Lung (tissue), 12 donors: ENCODE results near the gene SPECC1L. TPM values are rescaled to one million over a fixed set of nuclear protein-coding genes. Genes with fewer than 3 reads are reported as not detected.
A peak's percentile ranks its signal among the peaks of the same experiment; 100 is the strongest.
"Not testable (repeated sequence)": the region's sequence is repeated elsewhere in the genome, so short reads cannot be mapped to it uniquely, and the experiment has no call there.

Experiments
- ATAC-seq: fragments of 200-7000 bp; cut with Tn5 transposase; one replicate; pipeline ENCODE4 v1.9.1; 2020; ENCODE audit warnings: moderate number of reproducible peaks; ENCODE audit not compliant: insufficient read depth, low FRiP score
- DNase-seq, 3 donors: peaks; one replicate each; pipeline ENCODE4 v3.0.0-alpha.2; 2013 to 2017
- H3K27ac ChIP-seq, 2 donors: one replicate each; pipeline ENCODE4 v1.5.1; 2013; ENCODE audit warnings: mild to moderate bottlenecking in 2 of 2, moderate library complexity in 2 of 2, control low read depth in 1 of 2, inconsistent platforms in 1 of 2, low read depth in 1 of 2, low read length in 1 of 2
- H3K27me3 ChIP-seq, 3 donors: one replicate each; pipeline ENCODE4 v1.5.1; 2013; ENCODE audit warnings: low read length in 2 of 3; ENCODE audit not compliant: control insufficient read depth in 3 of 3, insufficient read depth in 3 of 3
- H3K36me3 ChIP-seq, 4 donors: one replicate each; pipeline ENCODE4 v1.5.1; 2013; ENCODE audit warnings: low read length in 4 of 4, mild to moderate bottlenecking in 1 of 4, moderate library complexity in 1 of 4; ENCODE audit not compliant: control insufficient read depth in 4 of 4, insufficient read depth in 4 of 4
- H3K4me1 ChIP-seq, 5 donors: one replicate each; pipeline ENCODE4 v1.5.1; 2013; ENCODE audit warnings: low read length in 5 of 5, mild to moderate bottlenecking in 2 of 5, moderate library complexity in 1 of 5; ENCODE audit not compliant: control insufficient read depth in 5 of 5, insufficient read depth in 5 of 5
- H3K4me3 ChIP-seq: one replicate; pipeline ENCODE4 v1.5.1; 2013; ENCODE audit warnings: mild to moderate bottlenecking, control low read depth, moderate library complexity
- H3K9ac ChIP-seq, 2 donors: one replicate each; pipeline ENCODE4 v1.5.1; 2013; ENCODE audit warnings: low read length in 2 of 2, control low read depth in 1 of 2; ENCODE audit not compliant: insufficient read depth in 1 of 2
- H3K9me3 ChIP-seq, 4 donors: one replicate each; pipeline ENCODE4 v1.5.1; 2013; ENCODE audit warnings: low read length in 3 of 4, mild to moderate bottlenecking in 1 of 4, moderate library complexity in 1 of 4; ENCODE audit not compliant: control insufficient read depth in 4 of 4, insufficient read depth in 3 of 4
- CTCF ChIP-seq: IDR thresholded peaks from 2 replicates; pipeline ENCODE4 v1.5.1; 2012; ENCODE audit warnings: mild to moderate bottlenecking; ENCODE audit errors: control extremely low read depth, extremely low read depth
- WGBS, 2 donors: extraction: QIAGEN DNeasy Blood & Tissue Kit; methylation state at CpG; one replicate each; pipeline ENCODE4 v1.1.7; 2013; 5-methylcytosine and 5-hydroxymethylcytosine counted together
- polyA plus RNA-seq, 2 donors: library from polyadenylated mRNA; stranded (reverse); fragments of 200-250 nt; gene quantifications; one replicate each; pipeline ENCODE4 v1.2.1, GENCODE V29; 2013
- total RNA-seq, 2 donors: library from RNA; depleted of rRNA in 1 of 2; stranded (reverse); fragments of >200 nt in 1 of 2; gene quantifications; one replicate each; pipeline ENCODE4 v1.2.1, GENCODE V29; 2014 to 2021
- donor health status: control.
- donor health status: control.
- donor health status: Bipolar disorder and iron deficiency.
- donor health status: healthy.
- donor health status: DM: yes; HTN: yes; CAD: no.

The SPECC1L gene
- total and polyA plus RNA-seq, 4 donors, result 10.4 to 83.9 (median 37.8) TPM

GRCh38 chr22:24282401-24282800 lies 11.8 kb downstream of the SPECC1L start:
- H3K4me3 ChIP-seq, result no peak overlapping the region
- H3K27me3 ChIP-seq, result no peaks in the 10 kb centered on the region
- WGBS, 2 donors, result 64 to 69% methylated on average over 2 of the region's 2 CpGs
- no peak for ATAC-seq
- H3K9ac ChIP-seq, result no peak overlapping the region
- peaks cover 2 to 28% (median 17%) of the 10 kb centered on the region in 5 donors for H3K4me1 ChIP-seq
- DNase-seq, result no peak
- no peak for TF ChIP-seq CTCF
- H3K36me3 ChIP-seq, result peaks cover 0 to 6% (median 0%) of the 10 kb centered on the region in 4 donors
- no peaks in the 10 kb centered on the region for H3K9me3 ChIP-seq
- no peak overlapping the region for H3K27ac ChIP-seq

DNA sequence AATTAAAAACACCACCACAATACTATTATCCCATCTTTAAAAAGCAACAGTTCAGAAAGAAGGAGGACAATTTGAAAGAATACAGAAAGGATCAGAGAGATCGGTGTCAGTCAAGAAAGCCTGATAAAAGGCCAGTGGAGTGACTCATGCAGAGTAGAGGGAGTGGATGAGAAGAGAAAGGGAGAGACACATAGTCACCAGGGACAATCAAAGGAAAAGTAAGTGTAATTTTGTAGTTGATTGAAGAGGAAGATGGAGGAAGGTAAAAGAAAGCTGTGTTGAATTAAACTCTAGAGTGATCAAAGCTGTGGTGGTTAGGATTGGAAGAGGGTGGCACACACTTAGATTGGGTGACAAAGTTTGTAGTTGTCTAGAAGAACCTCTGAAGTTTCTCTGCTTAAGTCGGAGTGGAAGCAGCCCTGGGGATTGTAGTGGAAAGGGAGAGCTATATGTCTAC lies 14.1 kb downstream of the SPECC1L start:
- no peaks in the 10 kb centered on the region for H3K9me3 ChIP-seq
- no peak for DNase-seq
- no peaks in the 10 kb centered on the region for H3K27me3 ChIP-seq
- no peak for TF ChIP-seq CTCF
- H3K4me3 ChIP-seq, result no peak overlapping the region
- H3K27ac ChIP-seq, result peak overlapping the region; percentile 31 to 68
- H3K36me3 ChIP-seq, result peaks cover 0 to 6% (median 0%) of the 10 kb centered on the region in 4 donors
- peak overlapping the region in 1 of 2 donors; percentile 68 for H3K9ac ChIP-seq
- peaks cover 3 to 39% (median 26%) of the 10 kb centered on the region in 5 donors for H3K4me1 ChIP-seq
- ATAC-seq, result no peak
- 74 to 86% methylated on average over 2 of the region's 2 CpGs for WGBS, 2 donors

DNA sequence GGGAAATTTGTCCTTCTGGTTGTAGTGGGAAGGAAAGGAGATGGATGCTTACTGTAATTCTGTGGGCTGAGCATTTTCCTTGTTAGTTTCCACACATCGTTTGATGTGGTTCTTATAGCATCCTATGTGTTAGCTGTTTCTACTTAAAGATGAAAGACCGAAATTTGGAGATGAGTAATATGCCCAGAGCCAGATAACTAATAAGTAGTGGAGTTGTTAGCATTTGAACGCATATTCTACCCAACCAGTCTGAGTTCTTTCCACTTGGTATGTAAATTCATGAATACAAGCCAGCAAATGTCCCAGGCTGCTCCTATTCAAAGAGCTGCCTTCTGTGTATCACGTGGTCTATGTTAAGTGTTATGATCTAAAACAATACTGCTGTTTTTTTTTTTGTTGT lies 14.6 kb downstream of the SPECC1L start:
- no peak overlapping the region for H3K4me3 ChIP-seq
- 61 to 78% methylated on average over 4 of the region's 4 CpGs for WGBS, 2 donors
- peak overlapping the region; percentile 31 to 68 for H3K27ac ChIP-seq
- no peaks in the 10 kb centered on the region for H3K27me3 ChIP-seq
- peak overlapping the region in 1 of 2 donors; percentile 68 for H3K9ac ChIP-seq
- ATAC-seq (no peak), DNase-seq (peak in 2 of 3 donors; percentile 73 to 78)
- no peak for TF ChIP-seq CTCF
- H3K4me1 ChIP-seq, result peaks cover 6 to 43% (median 31%) of the 10 kb centered on the region in 5 donors
- H3K9me3 ChIP-seq, result no peaks in the 10 kb centered on the region
- peaks cover 0 to 6% (median 0%) of the 10 kb centered on the region in 4 donors for H3K36me3 ChIP-seq

- ATAC-seq, H3K9me3 ChIP-seq, H3K36me3 ChIP-seq, DNase-seq, H3K9ac ChIP-seq, H3K4me3 ChIP-seq, H3K27me3 ChIP-seq: not testable (repeated sequence)
- peak overlapping the region in 1 of 2 donors; percentile 79 for H3K27ac ChIP-seq
- 77 to 88% methylated on average over 6 to 8 of the region's 9 CpGs for WGBS, 2 donors
- H3K4me1 ChIP-seq, result peaks cover 8 to 60% (median 34%) of the 10 kb centered on the region in 5 donors
Measured at GRCh38 chr22:24287212-24287611, 16.6 kb downstream of the SPECC1L start.

DNA sequence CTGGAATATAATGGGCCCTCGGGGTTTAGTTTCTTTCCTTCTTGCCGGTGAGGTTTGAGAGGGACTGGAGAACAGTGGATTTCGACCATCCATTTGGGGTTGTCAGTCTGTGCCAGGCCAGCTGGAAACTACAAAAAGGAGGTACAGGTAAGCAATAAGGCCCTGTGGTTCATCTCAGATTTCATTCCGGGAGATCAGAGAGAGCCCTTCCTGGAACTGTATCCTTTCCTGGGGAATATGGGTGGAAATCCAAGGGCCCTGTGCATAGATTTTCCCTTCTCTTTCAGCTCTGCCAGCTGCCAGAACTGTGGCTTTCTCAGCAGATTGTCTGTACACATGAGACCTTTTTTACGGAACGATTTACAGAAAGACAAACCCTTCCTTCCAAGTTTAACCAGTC lies 17.2 kb downstream of the SPECC1L start:
- H3K27me3 ChIP-seq, H3K9ac ChIP-seq, H3K4me3 ChIP-seq, DNase-seq, H3K36me3 ChIP-seq, H3K9me3 ChIP-seq, ATAC-seq: not testable (repeated sequence)
- WGBS, 2 donors, result 90 to 94% methylated on average over 5 to 6 of the region's 6 CpGs
- Histone ChIP-seq H3K27ac (peak overlapping the region; percentile 14 to 79), H3K4me1 (peaks cover 8 to 60% (median 34%) of the 10 kb centered on the region in 5 donors)
